Occipital lobe (tissue), 2 donors: ENCODE measurements around the gene RIMS3. TPM values are rescaled to one million over a fixed set of nuclear protein-coding genes. Genes with fewer than 3 reads are reported as not detected.
A peak's percentile ranks its signal among the peaks of the same experiment; 100 is the strongest.
"Not testable (repeated sequence)": the region's sequence is repeated elsewhere in the genome, so short reads cannot be mapped to it uniquely, and the experiment has no call there.

Experiments
- DNase-seq: peaks from one replicate; lab custom pipeline; 2025; lab: John Stamatoyannopoulos, UW
- total RNA-seq: library from RNA; depleted of rRNA; stranded (reverse); fragments of >200 nt; gene quantifications from one replicate; pipeline ENCODE4 v1.2.3, GENCODE V29; 2014

The RIMS3 gene
- total RNA-seq, 1 donor from 2014 or later = 24.6 TPM

DNA sequence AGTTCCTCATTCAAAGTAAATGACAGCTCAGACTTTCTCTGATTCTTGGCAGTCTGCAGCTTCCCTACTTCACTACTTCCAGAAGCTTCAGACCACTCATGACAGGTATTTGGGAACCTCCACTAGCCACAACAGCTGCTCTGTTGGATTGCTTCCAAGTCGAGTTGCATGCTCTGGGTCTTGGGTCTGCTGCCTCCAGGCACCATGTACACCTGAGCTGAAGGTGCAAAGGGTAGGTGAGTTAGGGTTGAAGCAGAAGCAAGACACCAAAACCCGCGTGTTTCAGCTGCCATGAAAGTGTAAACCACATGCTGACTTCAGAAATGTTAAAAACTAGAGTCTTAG is 71.3 kb downstream of the RIMS3 start:
- DNase-seq = no peak

GRCh38 chr1:40593449-40594186 is 71.9 kb downstream of the RIMS3 start:
- no peak for DNase-seq

GRCh38 chr1:40592107-40592803 is 73.2 kb downstream of the RIMS3 start:
- DNase-seq = peak; percentile 9

GRCh38 chr1:40588586-40588985 is 76.9 kb downstream of the RIMS3 start:
- no peak for DNase-seq

GRCh38 chr1:40583980-40584379 is 81.5 kb downstream of the RIMS3 start:
- DNase-seq = no peak

DNA sequence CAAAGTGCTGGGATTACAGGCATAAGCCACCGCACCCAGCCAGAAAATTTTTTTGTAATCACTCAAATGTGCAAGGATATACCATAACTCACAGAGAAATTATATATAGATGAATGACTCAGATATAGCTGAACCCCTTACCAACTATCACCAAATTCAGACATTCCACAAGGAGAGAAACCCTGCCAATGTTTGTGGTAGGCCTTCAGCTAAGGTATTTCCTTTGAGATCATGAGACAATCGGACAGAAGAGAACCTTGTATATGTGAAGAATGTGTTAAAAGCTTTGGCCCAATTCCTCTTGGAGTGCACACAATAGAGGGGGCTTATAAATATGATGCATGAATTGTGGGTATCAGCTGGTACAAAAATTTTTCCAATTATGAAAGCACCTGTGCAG is 83.4 kb downstream of the RIMS3 start:
- DNase-seq = no peak

- no peak for DNase-seq
Measured at GRCh38 chr1:40575336-40575735, 90.1 kb downstream of the RIMS3 start.

- DNase-seq = not testable (repeated sequence)
Measured at GRCh38 chr1:40574805-40575204, 90.7 kb downstream of the RIMS3 start.

Other genes with a start within 250 kb of the RIMS3 start
- gene ZFP69B, start 215.2 kb downstream of the RIMS3 start, total RNA-seq = 22.0 TPM
- gene ZFP69, start 188.4 kb downstream of the RIMS3 start, total RNA-seq = 15.1 TPM
- 19.2 TPM for gene EXO5, start 156.9 kb downstream of the RIMS3 start, total RNA-seq
- 6.1 TPM for gene ZNF684, start 134.0 kb downstream of the RIMS3 start, total RNA-seq
- 34.6 TPM for gene NFYC, start 26.0 kb upstream of the RIMS3 start, total RNA-seq
- 1.7 TPM for gene KCNQ4, start 118.1 kb upstream of the RIMS3 start, total RNA-seq
- 0.62 TPM for gene CITED4, start 196.7 kb upstream of the RIMS3 start, total RNA-seq